HG03575 (cell line): ENCODE data around the gene DBX2.
"Not testable (repeated sequence)": the region's sequence is repeated elsewhere in the genome, so short reads cannot be mapped to it uniquely, and the experiment has no call there.

ENCODE experiments used
- ATAC-seq: cut with Tn5 transposase; IDR thresholded peaks from one replicate; pipeline ENCODE4 v1.9.1; 2021; ENCODE audit not compliant: unreplicated experiment, insufficient number of reproducible peaks, low FRiP score; ENCODE audit errors: extremely low read depth

The DBX2 gene

GRCh38 chr12:45050751-45051571, at the start of gene DBX2:
TSS of gene DBX2 (minus strand) at chr12:45051099. CDS start at chr12:45050927, 172 bp downstream.
- ATAC-seq = no peak

GRCh38 chr12:45098766-45099165, 47.9 kb upstream of the DBX2 start:
- no peak for ATAC-seq

GRCh38 chr12:45095417-45095816, 44.5 kb upstream of the DBX2 start:
- not testable (repeated sequence) for ATAC-seq

- ATAC-seq = no peak
Measured at GRCh38 chr12:45093051-45093450, 42.2 kb upstream of the DBX2 start.

- no peak for ATAC-seq
Measured at GRCh38 chr12:45089411-45090075, 38.6 kb upstream of the DBX2 start.

- no peak for ATAC-seq
Measured at GRCh38 chr12:45088608-45089007, 37.7 kb upstream of the DBX2 start.

- ATAC-seq = not testable (repeated sequence)
Measured at GRCh38 chr12:45084248-45084647, 33.3 kb upstream of the DBX2 start.

- ATAC-seq = no peak
Measured at GRCh38 chr12:45077251-45077650, 26.4 kb upstream of the DBX2 start.

GRCh38 chr12:45076417-45077026, 25.6 kb upstream of the DBX2 start:
- ATAC-seq = no peak

- ATAC-seq = no peak
Measured at GRCh38 chr12:45075587-45076282, 24.8 kb upstream of the DBX2 start.

GRCh38 chr12:45065125-45065626, 14.3 kb upstream of the DBX2 start:
- ATAC-seq = no peak

GRCh38 chr12:45060976-45061375, 10.1 kb upstream of the DBX2 start:
- ATAC-seq = no peak

- ATAC-seq = no peak
Measured at GRCh38 chr12:45051572-45052125, 750 bp upstream of the DBX2 start.

GRCh38 chr12:45049912-45050750, 768 bp downstream of the DBX2 start:
- no peak for ATAC-seq

- ATAC-seq = no peak
Measured at GRCh38 chr12:45042599-45042998, 8.3 kb downstream of the DBX2 start.

GRCh38 chr12:45040977-45041376, 9.9 kb downstream of the DBX2 start:
- no peak for ATAC-seq

- no peak for ATAC-seq
Measured at GRCh38 chr12:45039757-45040156, 11.1 kb downstream of the DBX2 start.

GRCh38 chr12:45034861-45035265, 16.0 kb downstream of the DBX2 start:
- no peak for ATAC-seq
